SIG-M5 (cell line): ENCODE results near the gene IL22RA2.

Source experiments
- DNase-seq: peaks from one replicate; lab custom pipeline; 2025; lab: John Stamatoyannopoulos, UW

The IL22RA2 gene

GRCh38 chr6:137197684-137198645, 24.5 kb upstream of the IL22RA2 start:
- DNase-seq: no peak

DNA sequence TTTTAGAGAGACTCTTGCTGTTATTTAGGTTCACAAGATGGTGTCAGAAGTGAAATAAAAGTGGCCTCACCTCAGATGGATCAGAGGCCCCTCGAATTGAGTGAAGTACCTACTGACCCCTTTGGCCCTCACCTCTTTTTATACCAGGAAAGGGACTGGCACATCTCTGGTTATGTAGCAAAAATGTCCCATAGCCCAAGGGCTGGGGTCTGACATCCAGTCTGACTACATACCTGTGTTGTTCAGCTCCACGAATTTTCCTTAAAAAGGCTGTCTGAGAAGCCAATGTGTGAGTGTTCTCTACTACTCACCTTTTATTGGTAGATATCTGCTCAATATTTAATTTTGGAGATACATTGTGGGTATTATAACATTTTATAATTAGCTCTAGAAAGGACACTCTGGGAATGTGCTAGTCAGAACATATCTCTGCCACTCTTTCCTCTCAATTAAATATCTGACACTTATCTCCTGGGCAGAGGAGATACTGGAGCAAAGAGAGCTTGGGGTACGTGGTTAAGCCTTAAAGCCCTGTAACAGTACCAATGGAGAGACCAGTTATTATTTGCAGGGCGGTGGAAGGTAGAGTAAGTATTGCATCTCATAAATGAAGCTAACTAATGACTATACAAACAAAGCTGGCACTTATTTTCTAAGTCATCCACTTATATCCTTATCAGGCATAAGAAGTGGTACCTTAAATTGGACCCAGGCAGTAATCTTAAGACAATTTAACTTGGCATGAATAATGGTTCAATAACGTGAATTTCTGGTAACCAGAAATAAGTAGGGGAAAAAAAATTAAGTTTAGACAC, 20.0 kb upstream of the IL22RA2 start:
- DNase-seq: no peak

DNA sequence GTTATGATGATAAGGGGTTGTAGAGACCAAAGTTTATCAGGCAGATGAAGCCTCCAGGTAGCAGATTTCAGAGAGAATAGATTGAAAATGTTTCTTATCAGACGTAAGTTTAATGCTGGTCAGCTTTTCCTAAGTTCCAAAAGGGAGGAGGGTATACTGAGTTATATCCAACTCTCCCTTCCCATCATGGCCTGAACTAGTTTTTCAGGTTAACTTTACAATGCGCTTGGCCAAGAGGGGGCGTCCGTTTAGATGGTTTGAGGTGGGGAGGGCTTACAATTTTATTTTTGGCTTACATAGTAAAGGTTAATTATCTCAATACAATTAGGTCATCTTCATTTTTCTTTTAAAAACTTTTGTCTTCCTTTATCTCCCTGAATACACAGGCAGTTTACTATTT, 19.4 kb upstream of the IL22RA2 start:
- DNase-seq: no peak

GRCh38 chr6:137191670-137192069, 18.2 kb upstream of the IL22RA2 start:
- DNase-seq: no peak

DNA sequence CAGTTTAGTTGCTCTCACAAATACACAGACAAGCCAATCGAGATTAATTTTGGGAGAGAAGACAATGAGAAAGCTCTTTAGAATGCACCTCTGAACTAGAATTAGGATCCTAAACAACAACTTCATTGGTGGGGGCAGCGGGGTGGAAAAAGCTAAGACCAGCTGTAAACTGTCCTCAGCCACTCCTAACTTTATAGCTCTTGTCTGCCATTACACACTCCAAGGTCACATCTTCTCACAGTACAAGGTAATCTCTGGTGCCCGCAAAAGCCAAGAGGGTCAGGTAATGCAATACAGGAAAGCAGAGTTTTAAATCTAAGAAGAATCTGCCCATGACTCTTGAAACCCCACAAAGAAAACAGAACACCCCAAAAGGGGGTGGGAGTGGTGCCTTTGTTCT, 17.8 kb upstream of the IL22RA2 start:
- no peak for DNase-seq

DNA sequence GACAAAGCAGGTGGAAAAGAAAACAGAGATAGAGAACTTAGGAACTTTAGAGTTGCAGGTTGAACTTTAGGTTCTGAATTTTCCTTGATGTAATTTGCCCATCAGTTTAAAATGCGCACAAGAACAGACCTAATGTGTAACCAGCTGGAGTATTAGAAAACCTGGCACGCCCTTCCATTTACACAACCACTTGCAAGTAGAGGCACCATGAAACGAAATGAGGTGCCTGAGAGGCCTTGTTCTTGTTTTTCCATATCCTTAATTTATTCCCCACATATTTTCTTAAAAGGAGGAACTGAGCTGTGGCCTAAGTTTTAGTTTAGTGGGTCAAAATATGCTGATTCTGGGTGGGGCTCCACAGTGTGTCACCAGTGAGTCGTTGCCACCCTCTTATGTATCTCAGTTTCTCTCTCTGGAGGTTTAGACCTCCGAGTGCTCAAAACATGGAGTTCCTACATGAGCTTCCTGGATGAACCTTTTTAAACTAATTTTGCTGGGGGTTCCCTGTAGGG, 17.2 kb upstream of the IL22RA2 start:
- no peak for DNase-seq

GRCh38 chr6:137188855-137189254, 15.4 kb upstream of the IL22RA2 start:
- no peak for DNase-seq

GRCh38 chr6:137185290-137185689, 11.8 kb upstream of the IL22RA2 start:
- no peak for DNase-seq

DNA sequence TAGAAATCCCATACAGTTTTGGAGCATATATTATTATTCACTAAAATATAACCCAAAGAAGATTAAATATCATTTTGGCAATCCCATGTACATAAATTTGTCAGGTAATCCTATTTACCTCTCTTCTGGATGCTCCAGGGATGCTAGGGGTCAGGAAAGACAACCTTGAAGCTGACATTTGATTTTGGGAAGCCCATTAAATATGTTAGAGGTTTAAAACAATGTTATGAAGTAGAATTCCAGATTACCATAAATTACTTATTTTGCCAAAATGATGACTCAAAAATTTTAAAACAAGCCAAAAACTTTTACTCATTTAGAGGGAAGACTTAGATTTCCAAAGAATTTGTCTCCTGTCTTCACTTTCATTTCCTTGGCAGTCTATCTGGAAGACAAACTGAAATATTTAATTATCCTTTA, 9.2 kb upstream of the IL22RA2 start:
- DNase-seq: no peak

DNA sequence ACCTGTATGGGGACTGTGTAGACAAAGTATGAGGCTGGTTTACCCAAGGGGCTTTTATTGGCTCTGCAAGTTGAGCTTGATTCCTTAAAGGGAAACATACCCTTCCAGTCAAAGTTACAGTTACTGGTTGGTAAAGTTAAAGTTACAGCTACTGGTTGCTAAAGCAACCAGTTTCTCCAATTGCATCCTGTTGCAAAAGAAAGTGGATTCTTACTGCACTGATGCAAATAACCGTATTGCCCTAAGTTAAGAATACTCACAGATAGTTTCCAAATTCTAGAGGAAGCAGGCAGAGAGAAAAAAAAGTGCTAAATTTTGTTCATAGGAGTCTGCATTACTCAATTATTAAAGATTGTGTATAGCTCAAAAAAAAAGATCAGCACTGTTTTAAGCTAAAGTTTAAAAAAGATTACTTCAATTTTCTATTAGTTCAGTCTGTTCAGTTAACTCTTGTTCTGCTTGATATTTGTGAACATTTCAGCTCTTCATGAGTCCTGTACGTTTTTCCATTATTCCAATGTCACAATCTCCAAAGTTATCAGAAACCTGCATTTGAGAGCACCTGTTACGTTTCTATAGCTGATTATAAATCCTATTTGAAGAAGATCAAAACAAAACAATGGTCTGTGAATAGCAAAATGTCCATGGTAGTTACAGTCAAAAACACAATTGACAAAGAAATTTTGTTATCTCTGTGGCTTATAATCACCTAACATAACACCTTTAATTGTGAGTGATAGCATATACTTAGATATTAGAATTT, 8.6 kb upstream of the IL22RA2 start:
- peak; percentile 10 for DNase-seq

- DNase-seq: no peak
These were observed 4.2 kb upstream of the IL22RA2 start for GRCh38 chr6:137177611-137178010.

DNA sequence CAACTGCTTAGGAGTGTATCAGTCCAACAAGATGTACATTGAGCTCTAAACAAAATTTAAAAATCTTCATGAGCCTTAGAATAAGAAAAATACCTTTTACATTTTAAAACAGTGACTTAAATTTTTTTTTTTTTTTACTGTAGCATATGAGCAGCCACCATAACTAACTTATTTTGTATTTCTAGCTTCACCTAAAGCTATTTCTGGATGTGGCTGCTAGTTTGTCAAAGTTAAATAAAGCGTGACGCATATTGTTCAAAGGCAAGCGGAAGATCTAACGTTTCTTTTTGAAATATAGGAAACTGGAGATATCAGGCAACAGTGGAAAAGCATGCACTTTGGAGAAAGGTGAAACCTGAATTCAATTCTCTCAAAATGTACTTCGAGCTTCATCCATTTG, 3.3 kb upstream of the IL22RA2 start:
- no peak for DNase-seq

GRCh38 chr6:137175868-137176245, 2.4 kb upstream of the IL22RA2 start:
- DNase-seq: no peak

- no peak for DNase-seq
These were observed 1.9 kb upstream of the IL22RA2 start for GRCh38 chr6:137175157-137175867.

- DNase-seq: no peak
These were observed 561 bp downstream of the IL22RA2 start for GRCh38 chr6:137172734-137173431.

- no peak for DNase-seq
These were observed 1.4 kb downstream of the IL22RA2 start for GRCh38 chr6:137171824-137172733.

- DNase-seq: no peak
These were observed 2.4 kb downstream of the IL22RA2 start for GRCh38 chr6:137171053-137171374.

DNA sequence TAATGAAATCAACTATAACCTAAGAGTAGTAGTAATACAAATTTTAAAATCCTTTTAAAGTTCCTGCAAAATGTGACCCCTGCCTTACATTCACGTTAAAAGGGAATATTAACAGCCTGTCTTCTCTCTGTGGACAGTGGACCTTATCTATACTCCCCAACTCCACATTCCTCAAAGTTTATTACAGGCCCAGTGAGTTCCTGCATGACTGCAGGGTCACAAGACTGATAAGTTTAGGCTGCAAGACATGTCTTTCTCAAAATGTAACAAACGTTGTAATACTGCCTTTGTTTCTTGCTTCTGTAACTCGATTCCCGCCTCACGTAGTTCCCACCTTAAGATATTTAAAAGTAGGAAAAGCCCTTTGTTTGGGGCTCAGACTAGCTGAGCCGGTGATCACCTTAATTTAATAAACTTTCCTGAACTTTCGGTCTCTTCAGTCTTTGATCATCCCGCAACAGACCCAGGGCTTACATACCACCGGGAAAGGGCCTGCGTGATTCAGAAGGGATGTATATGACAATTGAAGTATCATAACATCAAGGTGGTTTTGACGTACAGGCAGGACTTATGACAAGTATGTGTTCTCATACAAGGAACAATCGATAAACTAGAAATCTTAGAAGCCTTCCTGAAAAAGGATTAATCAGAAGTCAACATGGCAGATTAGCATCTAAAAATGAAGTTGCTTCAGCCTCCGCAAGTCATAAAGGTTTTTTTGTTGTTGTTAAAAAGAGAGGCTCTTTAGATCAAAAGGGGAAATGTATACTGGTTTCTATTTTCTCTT, 3.0 kb downstream of the IL22RA2 start:
- DNase-seq: no peak
